Erythroblast (primary cell): ENCODE results near the gene SELL.

Source experiments
- GATA1 ChIP-seq: IDR thresholded peaks from 2 replicates; pipeline ENCODE4 v1.6.1; 2011; ENCODE audit warnings: low read depth, mild to moderate bottlenecking, control low read depth, low read length, moderate library complexity
- POLR2A ChIP-seq: IDR thresholded peaks from 2 replicates; pipeline ENCODE4 v1.6.1; 2011; ENCODE audit warnings: mild to moderate bottlenecking, low read length

DNA sequence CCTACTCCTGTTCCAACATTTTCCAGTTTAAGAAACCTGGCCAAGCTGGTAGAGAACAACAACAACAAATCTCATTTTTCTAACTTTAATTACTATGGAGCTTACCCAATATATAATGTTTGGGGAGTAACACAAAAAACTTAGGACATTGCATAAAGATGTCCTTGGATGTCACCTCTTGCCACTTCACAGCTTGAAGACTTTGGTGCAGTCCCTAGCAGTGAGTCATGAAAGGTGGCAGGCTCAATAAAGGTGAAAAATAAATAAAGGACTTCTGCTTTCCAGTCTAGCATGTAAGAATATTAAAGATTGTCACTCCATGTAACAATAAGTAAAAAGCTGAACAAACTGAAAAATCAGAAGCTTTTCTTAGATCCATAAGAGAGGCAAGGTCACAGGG, 63.9 kb downstream of the SELL start:
- TF ChIP-seq POLR2A (no peak), GATA1 (no peak)
